ENCODE measurements around the gene ZNF506. TPM values are rescaled to one million over a fixed set of nuclear protein-coding genes. Genes with fewer than 3 reads are reported as not detected.

Gene ZNF506
- total RNA-seq, 1 experiment from 2014 or later: 3.0 TPM

DNA sequence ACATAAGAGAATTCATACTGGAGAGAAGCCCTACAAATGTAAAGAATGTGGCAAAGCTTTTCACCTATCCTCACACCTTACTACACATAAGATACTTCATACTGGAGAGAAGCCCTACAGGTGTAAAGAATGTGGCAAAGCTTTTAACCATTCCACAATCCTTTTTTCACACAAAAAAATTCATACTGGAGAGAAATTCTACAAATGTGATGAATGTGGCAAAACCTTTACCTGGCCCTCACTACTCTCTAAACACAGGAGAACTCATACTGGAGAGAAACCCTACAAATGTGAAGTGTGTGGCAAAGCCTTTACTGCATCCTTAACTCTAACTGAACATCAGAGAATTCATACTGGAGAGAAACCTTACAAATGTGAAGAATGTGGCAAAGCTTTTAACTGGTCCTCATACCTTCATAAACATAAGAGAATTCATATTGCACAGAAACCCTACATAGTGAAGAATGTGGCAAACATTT lies 14.0 kb upstream of the ZNF506 start:
- Histone ChIP-seq H3K18ac (ENCODE audit: insufficient read length, low read depth, low read length) (no peak overlapping the region), H3K9me3 (ENCODE audit: control insufficient read depth, low read depth, low read length) (peaks cover 43% of the 10 kb centered on the region), H3K27ac (ENCODE audit: insufficient read length, low read depth, low read length) (no peak overlapping the region), H2BK15ac (ENCODE audit: low read depth, low read length) (no peak overlapping the region), H3T11ph (ENCODE audit: low read length) (no peak overlapping the region), H2BK120ac (ENCODE audit: low read depth, low read length, poor library complexity, severe bottlenecking) (no peak overlapping the region), H2BK5ac (ENCODE audit: insufficient read length, low read length) (no peak overlapping the region), H3K27me3 (ENCODE audit: insufficient read depth, low read length) (no peaks in the 10 kb centered on the region), H3K14ac (ENCODE audit: insufficient read depth, low read length) (no peak overlapping the region), H3K4ac (ENCODE audit: low read depth, low read length) (no peak overlapping the region), H3K9ac (ENCODE audit: extremely low read depth, insufficient read length, low read length) (no peak overlapping the region), H3K56ac (ENCODE audit: insufficient read length, low read depth, low read length) (no peak overlapping the region), H3K79me1 (ENCODE audit: insufficient read depth, low read depth, low read length, poor library complexity, severe bottlenecking) (no peaks in the 10 kb centered on the region), H4K8ac (replicated peaks; ENCODE audit: insufficient read length, low read depth, low read length) (no peak overlapping the region), H4K5ac (ENCODE audit: insufficient read length, low read depth, low read length) (no peak overlapping the region), H2BK20ac (ENCODE audit: low read depth, low read length, poor library complexity, severe bottlenecking) (no peak overlapping the region), H3K23me2 (ENCODE audit: insufficient read length, low read depth, low read length, poor library complexity, severe bottlenecking) (no peaks in the 10 kb centered on the region), H3K4me1 (ENCODE audit: insufficient read depth, low read length) (no peaks in the 10 kb centered on the region), H2AFZ (ENCODE audit: low read length) (no peak overlapping the region), H3K79me2 (ENCODE audit: insufficient read depth, low read length) (no peaks in the 10 kb centered on the region), H4K91ac (ENCODE audit: insufficient read length, low read depth, low read length) (no peak overlapping the region), H2BK12ac (ENCODE audit: insufficient read length, low read depth, low read length) (no peak overlapping the region), H4K20me1 (ENCODE audit: control insufficient read depth, insufficient read depth, insufficient read length) (no peaks in the 10 kb centered on the region), H3K4me2 (ENCODE audit: insufficient read depth, insufficient read length, low read length) (no peak overlapping the region), H2AK5ac (ENCODE audit: insufficient read length, low read length) (no peak overlapping the region), H3K23ac (ENCODE audit: insufficient read length, low read depth, low read length) (no peak overlapping the region)
- no peak for DNase-seq
- no peak for TF ChIP-seq CTCF (conservative IDR thresholded peaks at IDR 0.05)
- Mint-ChIP-seq H3K9me3 (peaks cover 64 to 69% of the 10 kb centered on the region in 2 experiments), H3K36me3 (ENCODE audit: insufficient read depth in 1 of 3, low read depth in 3 of 3) (peaks cover 11 to 38% (median 15%) of the 10 kb centered on the region in 3 experiments; a peak in 6 of 7 replicates), H3K27ac (no peak overlapping the region), H3K4me1 (no peaks in the 10 kb centered on the region), H3K4me3 (no peak overlapping the region), H3K27me3 (ENCODE audit: low read depth) (peaks cover 2% of the 10 kb centered on the region; the same call in 1 of the 2 replicates)
